NCI-H128 (cell line): ENCODE measurements around the gene METAP2.

Experiments
- DNase-seq: peaks from one replicate; lab custom pipeline; 2025; ENCODE audit not compliant: unreplicated experiment; lab: John Stamatoyannopoulos, UW

METAP2 gene

GRCh38 chr12:95509300-95509699, 35.3 kb downstream of the METAP2 start:
- DNase-seq, result no peak

GRCh38 chr12:95511977-95512376, 38.0 kb downstream of the METAP2 start:
- no peak for DNase-seq

GRCh38 chr12:95513599-95513998, 39.6 kb downstream of the METAP2 start:
- no peak for DNase-seq

GRCh38 chr12:95515197-95515596, 41.2 kb downstream of the METAP2 start:
- DNase-seq, result no peak

- no peak for DNase-seq
Measured at GRCh38 chr12:95516757-95517156, 42.8 kb downstream of the METAP2 start.

GRCh38 chr12:95517246-95517645, 43.3 kb downstream of the METAP2 start:
- no peak for DNase-seq

GRCh38 chr12:95518944-95519343, 45.0 kb downstream of the METAP2 start:
- no peak for DNase-seq

GRCh38 chr12:95520816-95521215, 46.9 kb downstream of the METAP2 start:
- no peak for DNase-seq

GRCh38 chr12:95522692-95523091, 48.7 kb downstream of the METAP2 start:
- DNase-seq, result no peak

- DNase-seq, result no peak
Measured at GRCh38 chr12:95528431-95528830, 54.5 kb downstream of the METAP2 start.

GRCh38 chr12:95529693-95530225, 55.8 kb downstream of the METAP2 start:
- DNase-seq, result no peak

- no peak for DNase-seq
Measured at GRCh38 chr12:95532851-95533250, 58.9 kb downstream of the METAP2 start.

GRCh38 chr12:95533985-95534384, 60.0 kb downstream of the METAP2 start:
- DNase-seq, result no peak

- no peak for DNase-seq
Measured at GRCh38 chr12:95538006-95538405, 64.1 kb downstream of the METAP2 start.

- DNase-seq, result no peak
Measured at GRCh38 chr12:95538656-95539055, 64.7 kb downstream of the METAP2 start.

GRCh38 chr12:95541436-95541835, 67.5 kb downstream of the METAP2 start:
- DNase-seq, result no peak

GRCh38 chr12:95543305-95543704, 69.4 kb downstream of the METAP2 start:
- no peak for DNase-seq

- no peak for DNase-seq
Measured at GRCh38 chr12:95544756-95545155, 70.8 kb downstream of the METAP2 start.

GRCh38 chr12:95545303-95545702, 71.4 kb downstream of the METAP2 start:
- no peak for DNase-seq

- DNase-seq, result peak; percentile 9
Measured at GRCh38 chr12:95545731-95546490, 72.0 kb downstream of the METAP2 start.

- no peak for DNase-seq
Measured at GRCh38 chr12:95546491-95546813, 72.5 kb downstream of the METAP2 start.

GRCh38 chr12:95547522-95548055, 73.6 kb downstream of the METAP2 start:
- no peak for DNase-seq

- DNase-seq, result peak; percentile 26
Measured at GRCh38 chr12:95548056-95548538, 74.1 kb downstream of the METAP2 start.
